ENCODE data around the gene DNAJB8. TPM values are rescaled to one million over a fixed set of nuclear protein-coding genes. Genes with fewer than 3 reads are reported as not detected.

Gene DNAJB8
- total and polyA plus RNA-seq, 7 donors = not detected

DNA sequence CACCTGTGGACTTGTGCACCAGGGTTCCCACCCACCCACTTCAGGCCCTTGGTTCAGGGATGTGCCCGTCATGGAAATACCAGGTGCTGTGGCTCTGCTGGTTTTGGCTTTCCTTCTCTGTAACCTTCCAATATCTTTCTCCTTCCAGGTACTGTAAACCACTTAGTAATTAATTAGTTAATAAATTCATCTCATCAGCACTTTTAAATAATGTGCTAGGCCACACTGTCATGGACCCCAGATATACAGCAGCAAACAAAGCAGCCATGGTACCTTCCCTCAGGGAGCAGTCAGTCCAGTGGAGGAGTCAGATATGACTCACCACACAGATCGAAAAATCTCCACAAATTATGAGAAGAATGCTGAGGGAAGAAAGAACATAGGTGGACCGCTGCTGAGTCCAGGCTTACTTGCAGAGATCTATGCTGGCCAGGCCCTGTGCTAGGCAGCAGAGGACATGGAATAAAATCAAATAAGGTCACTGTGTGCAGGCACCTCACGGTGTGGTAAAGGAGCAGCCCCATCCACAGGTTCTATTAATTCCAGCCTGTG is 33.1 kb upstream of the DNAJB8 start:
- no peak overlapping the region for H3K4me3 ChIP-seq
- H3K9me3 ChIP-seq = no peaks in the 10 kb centered on the region
- no peak for DNase-seq
- peaks cover 28 to 86% (median 54%) of the 10 kb centered on the region in 3 donors for H3K27me3 ChIP-seq
- no peak overlapping the region for H3K27ac ChIP-seq
- peaks cover 0 to 19% (median 18%) of the 10 kb centered on the region in 4 donors for H3K4me1 ChIP-seq
- 80 to 90% methylated on average over 4 of the region's 4 CpGs for WGBS, 2 donors
- H3K36me3 ChIP-seq = no peaks in the 10 kb centered on the region
- intact Hi-C loops (cut with DNase I) = loop anchor here (2.0 to 5.0 kb wide), 4 partner anchors 113 to 422 kb away; no protein-coding TSS in a partner anchor
- TF ChIP-seq POLR2A (IDR thresholded peaks at IDR 0.05) (no peak), POLR2AphosphoS5 (IDR thresholded peaks at IDR 0.05) (no peak), EP300 (IDR thresholded peaks at IDR 0.05) (no peak)
- TF ChIP-seq, protein P1, sequence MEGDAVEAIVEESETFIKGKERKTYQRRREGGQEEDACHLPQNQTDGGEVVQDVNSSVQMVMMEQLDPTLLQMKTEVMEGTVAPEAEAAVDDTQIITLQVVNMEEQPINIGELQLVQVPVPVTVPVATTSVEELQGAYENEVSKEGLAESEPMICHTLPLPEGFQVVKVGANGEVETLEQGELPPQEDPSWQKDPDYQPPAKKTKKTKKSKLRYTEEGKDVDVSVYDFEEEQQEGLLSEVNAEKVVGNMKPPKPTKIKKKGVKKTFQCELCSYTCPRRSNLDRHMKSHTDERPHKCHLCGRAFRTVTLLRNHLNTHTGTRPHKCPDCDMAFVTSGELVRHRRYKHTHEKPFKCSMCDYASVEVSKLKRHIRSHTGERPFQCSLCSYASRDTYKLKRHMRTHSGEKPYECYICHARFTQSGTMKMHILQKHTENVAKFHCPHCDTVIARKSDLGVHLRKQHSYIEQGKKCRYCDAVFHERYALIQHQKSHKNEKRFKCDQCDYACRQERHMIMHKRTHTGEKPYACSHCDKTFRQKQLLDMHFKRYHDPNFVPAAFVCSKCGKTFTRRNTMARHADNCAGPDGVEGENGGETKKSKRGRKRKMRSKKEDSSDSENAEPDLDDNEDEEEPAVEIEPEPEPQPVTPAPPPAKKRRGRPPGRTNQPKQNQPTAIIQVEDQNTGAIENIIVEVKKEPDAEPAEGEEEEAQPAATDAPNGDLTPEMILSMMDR (IDR thresholded peaks at IDR 0.05) = no peak

GRCh38 chr3:128498901-128499530 is 32.3 kb upstream of the DNAJB8 start:
- H3K4me1 ChIP-seq = peaks cover 0 to 19% (median 18%) of the 10 kb centered on the region in 4 donors
- H3K27ac ChIP-seq = no peak overlapping the region
- H3K27me3 ChIP-seq = peaks cover 28 to 93% (median 62%) of the 10 kb centered on the region in 3 donors
- intact Hi-C loops (cut with DNase I) = loop anchor here (1.0 to 5.0 kb wide), 5 partner anchors 73 to 422 kb away; no protein-coding TSS in a partner anchor
- H3K36me3 ChIP-seq = no peaks in the 10 kb centered on the region
- H3K4me3 ChIP-seq = no peak overlapping the region
- TF ChIP-seq EP300 (IDR thresholded peaks at IDR 0.05) (no peak), POLR2A (IDR thresholded peaks at IDR 0.05) (no peak), POLR2AphosphoS5 (IDR thresholded peaks at IDR 0.05) (no peak)
- TF ChIP-seq, protein P1 (IDR thresholded peaks at IDR 0.05) = no peak
- H3K9me3 ChIP-seq = no peaks in the 10 kb centered on the region
- 76 to 85% methylated on average over 15 of the region's 15 CpGs for WGBS, 2 donors
- peak; percentile 34 for DNase-seq

GRCh38 chr3:128498127-128498626 is 31.5 kb upstream of the DNAJB8 start:
- Histone ChIP-seq H3K4me3 (peak overlapping the region in 3 of 4 donors; percentile 49 to 61 (median 56)), H3K36me3 (no peaks in the 10 kb centered on the region), H3K27me3 (peaks cover 32 to 97% (median 70%) of the 10 kb centered on the region in 3 donors), H3K27ac (no peak overlapping the region), H3K4me1 (peaks cover 0 to 20% (median 20%) of the 10 kb centered on the region in 4 donors), H3K9me3 (no peaks in the 10 kb centered on the region)
- no peak for TF ChIP-seq EP300 (IDR thresholded peaks at IDR 0.05)
- TF ChIP-seq, protein P1 (IDR thresholded peaks at IDR 0.05) = peak in 2 of 4 experiments; percentile 3 to 27
- no peak for TF ChIP-seq POLR2AphosphoS5 (IDR thresholded peaks at IDR 0.05)
- WGBS, 2 donors = 28 to 38% methylated on average over 5 of the region's 5 CpGs
- intact Hi-C loops (cut with DNase I) = loop anchor here (1.0 to 5.0 kb wide), 5 partner anchors 72 to 421 kb away; no protein-coding TSS in a partner anchor
- peak; percentile 45 for DNase-seq

DNA sequence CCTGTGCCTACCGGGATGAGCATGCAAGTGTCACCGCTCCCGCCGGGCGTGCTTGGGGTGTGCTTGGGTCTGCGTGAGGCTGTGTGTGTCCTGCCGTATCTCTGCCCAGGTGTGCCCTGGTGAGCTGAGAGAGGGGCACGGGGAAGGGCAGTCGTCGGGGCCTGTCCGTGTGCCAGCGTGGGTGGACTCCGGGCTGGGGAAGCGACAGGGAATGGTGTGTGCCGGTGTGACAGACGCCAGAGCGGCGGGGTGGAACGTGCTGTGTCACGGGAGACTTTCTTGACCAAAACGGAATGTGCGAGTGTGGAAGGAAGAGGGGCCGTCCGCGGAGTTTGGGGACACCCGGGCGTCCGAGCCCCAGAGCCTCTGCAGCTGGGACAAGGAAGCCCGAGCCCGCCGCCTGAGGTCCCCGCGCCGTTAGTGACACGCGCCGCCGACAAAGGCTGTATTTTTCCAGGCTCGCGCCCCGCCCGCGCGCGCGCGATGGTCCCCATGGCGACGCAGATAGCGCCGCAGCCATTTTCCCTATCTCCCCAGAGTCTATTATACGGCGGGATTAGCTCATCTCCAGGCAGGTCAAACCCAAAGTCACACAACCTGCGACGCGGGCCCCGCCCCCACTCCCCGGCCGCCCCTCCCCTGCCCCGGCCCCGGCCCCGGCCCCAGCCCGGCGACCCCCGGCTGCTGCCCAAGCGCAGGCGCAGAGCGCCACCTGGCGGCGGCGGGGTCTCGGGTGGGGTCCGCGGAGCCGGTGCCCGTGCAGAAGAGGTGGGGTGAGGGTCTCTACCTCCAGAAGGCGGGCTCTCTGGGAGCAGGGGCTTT is 30.8 kb upstream of the DNAJB8 start:
- Histone ChIP-seq H3K9me3 (no peaks in the 10 kb centered on the region), H3K4me1 (peaks cover 0 to 27% (median 27%) of the 10 kb centered on the region in 4 donors), H3K36me3 (no peaks in the 10 kb centered on the region), H3K4me3 (peak overlapping the region; percentile 26 to 61 (median 52)), H3K27ac (no peak overlapping the region), H3K27me3 (peaks cover 39 to 100% (median 77%) of the 10 kb centered on the region in 3 donors)
- WGBS, 2 donors = 2 to 5% methylated on average over 77 of the region's 77 CpGs
- DNase-seq = peak; percentile 67
- TF ChIP-seq, protein P1 (IDR thresholded peaks at IDR 0.05) = peak in 3 of 4 experiments; percentile 26 to 84 (median 51)
- no peak for TF ChIP-seq POLR2A (IDR thresholded peaks at IDR 0.05)
- intact Hi-C loops (cut with DNase I) = loop anchor here (1.0 to 5.0 kb wide), 5 partner anchors 71 to 420 kb away; no protein-coding TSS in a partner anchor
